Measurements from ENCODE around the gene TMUB1.
A peak's percentile ranks its signal among the peaks of the same experiment; 100 is the strongest.

TMUB1 gene

DNA sequence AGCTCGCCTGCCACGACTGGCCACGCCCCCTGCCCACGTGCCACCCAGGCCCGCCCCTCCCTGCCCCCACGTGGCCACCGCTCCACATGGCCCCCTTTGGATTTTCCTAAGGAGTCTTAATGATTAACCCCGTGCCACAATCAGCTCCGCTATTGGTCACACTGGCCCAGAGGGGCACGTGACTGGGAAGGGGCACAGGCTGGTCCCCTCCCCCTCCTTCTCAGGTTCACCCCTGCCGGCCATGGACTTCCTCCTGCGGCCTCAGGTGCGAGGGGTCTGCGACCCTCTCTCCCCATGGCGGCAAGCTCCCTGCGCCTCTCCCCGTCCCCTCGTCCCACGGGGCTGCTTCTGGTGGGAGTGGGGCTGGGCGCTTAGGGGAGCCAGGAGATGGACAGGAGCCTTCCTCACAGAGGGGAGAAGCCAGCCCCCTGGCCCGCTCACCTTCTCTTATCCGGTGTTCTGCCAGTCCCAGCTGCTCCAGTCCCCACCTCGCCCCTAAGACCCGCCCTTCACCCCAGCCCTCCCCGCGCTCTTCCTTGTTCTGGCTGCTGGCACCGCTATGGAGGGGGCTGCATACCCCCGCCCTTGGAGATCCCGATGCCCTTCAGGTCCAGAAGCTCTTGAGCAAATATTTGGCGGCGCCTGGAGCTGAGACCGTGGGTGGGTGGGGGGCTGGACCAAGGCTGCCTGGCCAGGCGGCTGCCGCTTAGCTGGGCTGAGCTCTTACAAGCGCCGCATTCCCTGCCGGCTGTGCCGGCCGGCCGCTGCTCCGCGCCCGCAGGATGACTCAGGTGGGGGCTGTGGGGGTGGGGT, 20.7 kb downstream of the TMUB1 start:
- no peak overlapping the region for H3K27ac ChIP-seq
- TF ChIP-seq, protein P1, sequence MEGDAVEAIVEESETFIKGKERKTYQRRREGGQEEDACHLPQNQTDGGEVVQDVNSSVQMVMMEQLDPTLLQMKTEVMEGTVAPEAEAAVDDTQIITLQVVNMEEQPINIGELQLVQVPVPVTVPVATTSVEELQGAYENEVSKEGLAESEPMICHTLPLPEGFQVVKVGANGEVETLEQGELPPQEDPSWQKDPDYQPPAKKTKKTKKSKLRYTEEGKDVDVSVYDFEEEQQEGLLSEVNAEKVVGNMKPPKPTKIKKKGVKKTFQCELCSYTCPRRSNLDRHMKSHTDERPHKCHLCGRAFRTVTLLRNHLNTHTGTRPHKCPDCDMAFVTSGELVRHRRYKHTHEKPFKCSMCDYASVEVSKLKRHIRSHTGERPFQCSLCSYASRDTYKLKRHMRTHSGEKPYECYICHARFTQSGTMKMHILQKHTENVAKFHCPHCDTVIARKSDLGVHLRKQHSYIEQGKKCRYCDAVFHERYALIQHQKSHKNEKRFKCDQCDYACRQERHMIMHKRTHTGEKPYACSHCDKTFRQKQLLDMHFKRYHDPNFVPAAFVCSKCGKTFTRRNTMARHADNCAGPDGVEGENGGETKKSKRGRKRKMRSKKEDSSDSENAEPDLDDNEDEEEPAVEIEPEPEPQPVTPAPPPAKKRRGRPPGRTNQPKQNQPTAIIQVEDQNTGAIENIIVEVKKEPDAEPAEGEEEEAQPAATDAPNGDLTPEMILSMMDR (conservative IDR thresholded peaks at IDR 0.05), result no peak

DNA sequence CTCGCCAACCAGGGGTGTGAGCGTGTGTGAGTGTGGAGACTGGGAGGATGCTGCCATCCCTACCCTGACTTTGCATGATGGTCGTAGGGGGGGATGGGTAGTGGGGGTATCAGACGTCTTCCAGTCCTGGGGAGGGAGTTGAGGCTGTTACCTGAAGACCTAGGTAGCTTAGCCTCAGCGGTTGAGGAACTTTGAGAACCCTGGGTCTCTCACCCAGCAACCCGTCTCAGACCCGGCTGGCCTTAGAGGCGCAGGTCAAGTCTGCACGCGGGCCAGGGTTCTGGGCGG, 21.2 kb downstream of the TMUB1 start:
- TF ChIP-seq, protein P1 (conservative IDR thresholded peaks at IDR 0.05), result no peak
- H3K27ac ChIP-seq, result no peak overlapping the region

GRCh38 chr7:151061213-151062110, 21.8 kb downstream of the TMUB1 start:
- H3K27ac ChIP-seq, result peak overlapping the region; percentile 92
- TF ChIP-seq, protein P1 (conservative IDR thresholded peaks at IDR 0.05), result no peak

DNA sequence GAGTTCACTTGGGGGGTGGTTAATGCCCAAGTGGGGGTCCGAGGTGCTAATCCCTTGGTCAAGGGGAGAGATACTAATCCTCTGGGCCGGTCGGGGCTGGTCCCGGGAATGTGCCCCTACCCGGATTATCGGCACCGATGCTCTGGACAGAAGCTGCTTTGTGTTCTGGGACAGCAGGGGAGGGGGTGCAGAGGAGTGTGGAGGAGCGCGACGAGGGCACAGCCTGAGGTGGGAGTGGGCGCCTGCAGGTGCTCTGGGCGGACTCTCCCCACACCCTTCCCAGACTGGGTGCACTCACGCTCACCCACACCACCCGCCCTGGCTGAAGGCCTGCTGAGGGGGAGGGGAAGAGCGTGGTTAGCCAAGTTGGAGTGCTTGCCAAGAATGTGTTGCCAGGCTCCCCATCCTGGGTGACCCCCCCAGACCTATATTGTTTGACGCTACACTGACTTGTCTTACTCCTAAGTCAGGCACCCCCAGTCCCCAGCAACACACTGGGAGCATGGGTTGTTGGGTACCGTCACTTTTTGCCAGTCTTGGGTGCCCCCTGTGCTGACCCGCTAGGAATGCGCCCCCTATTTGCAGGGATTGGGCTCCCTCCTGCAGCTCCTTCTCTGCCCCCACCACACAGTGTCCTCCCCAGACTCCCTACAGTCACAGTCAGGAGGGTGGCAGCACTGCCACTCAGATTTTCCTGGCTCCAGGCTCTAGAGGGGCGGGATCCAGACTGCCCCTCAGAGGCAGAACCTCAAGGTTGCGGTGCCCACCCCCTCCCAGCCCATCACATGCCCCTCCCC, 22.7 kb downstream of the TMUB1 start:
- H3K27ac ChIP-seq, result peak overlapping the region; percentile 92
- TF ChIP-seq, protein P1 (conservative IDR thresholded peaks at IDR 0.05), result no peak

DNA sequence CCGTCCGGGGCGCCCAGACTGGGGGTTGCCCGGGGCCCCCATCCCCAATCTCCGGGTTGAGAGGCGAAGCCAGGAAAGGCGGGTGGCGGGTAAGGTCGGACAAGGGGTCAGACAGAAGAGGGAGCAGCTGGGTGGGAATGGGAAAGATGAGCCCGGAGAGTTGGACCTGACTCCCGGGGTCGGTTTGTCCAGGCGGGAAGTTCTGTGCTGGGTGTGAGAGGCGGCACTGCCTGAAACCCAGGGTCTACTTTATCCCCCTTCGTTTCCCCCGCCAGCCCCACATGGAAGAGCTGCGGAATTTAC, 23.2 kb downstream of the TMUB1 start:
- TF ChIP-seq, protein P1 (conservative IDR thresholded peaks at IDR 0.05), result 0 out of 2 replicates have a peak, but pooled peaks have one; percentile 15

GRCh38 chr7:151059367-151060112, 23.8 kb downstream of the TMUB1 start, which contains the start of gene SLC4A2:
Gene SLC4A2, plus strand, starts transcription at chr7:151059589. Its CDS starts 2,399 bp downstream, at chr7:151061988.
- TF ChIP-seq, protein P1 (conservative IDR thresholded peaks at IDR 0.05), result peak; percentile 63
- peak within 1 kb of the TSS; percentile 92 for H3K27ac ChIP-seq

More for the DNA sequence above, 23.2 kb downstream of the TMUB1 start:
- H3K27ac ChIP-seq, result peak overlapping the region; percentile 92
